IPS DF 4.7 (cell line): Measurements from ENCODE around the gene CLSTN2.

Experiments used
- DNase-seq: peaks from one replicate; pipeline ENCODE4 v3.0.0-alpha.2; 2013; ENCODE audit warnings: low spot score; ENCODE audit errors: extremely low read depth

CLSTN2 gene

GRCh38 chr3:140443806-140444205, 508.8 kb downstream of the CLSTN2 start:
- DNase-seq: no peak

GRCh38 chr3:140446734-140447133, 511.7 kb downstream of the CLSTN2 start:
- no peak for DNase-seq

- DNase-seq: no peak
Measured at GRCh38 chr3:140447136-140447535, 512.2 kb downstream of the CLSTN2 start.

GRCh38 chr3:140448001-140448400, 513.0 kb downstream of the CLSTN2 start:
- no peak for DNase-seq

- no peak for DNase-seq
Measured at GRCh38 chr3:140449413-140450256, 514.6 kb downstream of the CLSTN2 start.

GRCh38 chr3:140453750-140454149, 518.8 kb downstream of the CLSTN2 start:
- DNase-seq: no peak

- no peak for DNase-seq
Measured at GRCh38 chr3:140455521-140456214, 520.7 kb downstream of the CLSTN2 start.

- DNase-seq: no peak
Measured at GRCh38 chr3:140456974-140457373, 522.0 kb downstream of the CLSTN2 start.

- no peak for DNase-seq
Measured at GRCh38 chr3:140459462-140459861, 524.5 kb downstream of the CLSTN2 start.

- DNase-seq: no peak
Measured at GRCh38 chr3:140461250-140461649, 526.3 kb downstream of the CLSTN2 start.

GRCh38 chr3:140463355-140463754, 528.4 kb downstream of the CLSTN2 start:
- no peak for DNase-seq

GRCh38 chr3:140465988-140466387, 531.0 kb downstream of the CLSTN2 start:
- DNase-seq: no peak

GRCh38 chr3:140466535-140466934, 531.5 kb downstream of the CLSTN2 start:
- DNase-seq: no peak

- no peak for DNase-seq
Measured at GRCh38 chr3:140467104-140467577, 532.2 kb downstream of the CLSTN2 start.

- DNase-seq: no peak
Measured at GRCh38 chr3:140467796-140468315, 532.9 kb downstream of the CLSTN2 start.

- no peak for DNase-seq
Measured at GRCh38 chr3:140468407-140468806, 533.4 kb downstream of the CLSTN2 start.

GRCh38 chr3:140469491-140469890, 534.5 kb downstream of the CLSTN2 start:
- DNase-seq: no peak

GRCh38 chr3:140470211-140470610, 535.2 kb downstream of the CLSTN2 start:
- no peak for DNase-seq

- no peak for DNase-seq
Measured at GRCh38 chr3:140470962-140471361, 536.0 kb downstream of the CLSTN2 start.

GRCh38 chr3:140472306-140473020, 537.5 kb downstream of the CLSTN2 start:
- DNase-seq: no peak

GRCh38 chr3:140487566-140487965, 552.6 kb downstream of the CLSTN2 start:
- no peak for DNase-seq

- no peak for DNase-seq
Measured at GRCh38 chr3:140493271-140493670, 558.3 kb downstream of the CLSTN2 start.
